ENCODE results near the gene CEACAM1. TPM values are rescaled to one million over a fixed set of nuclear protein-coding genes. Genes with fewer than 3 reads are reported as not detected.
A peak's percentile ranks its signal among the peaks of the same experiment; 100 is the strongest.

Gene CEACAM1
- total RNA-seq, 1 experiment from 2014 or later: 1.5 TPM

DNA sequence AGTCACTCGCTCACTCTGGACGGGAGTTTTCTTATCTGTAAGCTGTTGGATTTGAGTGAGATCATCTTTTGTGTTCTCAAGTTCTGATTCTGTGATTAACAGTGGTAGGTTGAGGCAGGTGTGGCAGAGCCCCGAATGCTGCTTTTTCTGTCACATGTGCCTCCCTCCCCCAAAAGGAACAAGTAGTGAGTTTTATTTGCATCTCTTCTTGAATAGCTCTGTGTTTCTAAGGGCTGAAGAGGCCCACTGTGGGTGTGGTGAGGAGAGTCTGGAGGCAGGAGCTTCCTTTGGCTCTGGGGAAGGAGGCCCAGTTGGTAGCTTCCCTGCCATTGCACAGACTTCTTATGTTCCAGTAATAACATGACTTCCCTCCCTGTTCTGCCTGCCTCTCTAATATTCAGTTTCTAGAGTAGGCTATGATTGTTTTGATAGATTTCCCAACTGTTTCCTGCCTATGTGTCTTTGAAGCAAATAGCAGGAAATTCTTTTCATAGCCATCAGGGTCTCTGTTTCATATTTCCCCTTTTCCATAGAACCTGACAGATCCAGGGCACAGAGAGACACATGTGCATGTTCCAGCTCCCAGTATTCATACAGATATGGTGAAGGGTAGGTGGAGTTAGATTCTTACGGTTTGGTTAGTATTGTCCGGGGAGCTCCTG is 61.6 kb downstream of the CEACAM1 start:
- Histone ChIP-seq H3K56ac (ENCODE audit: insufficient read length, low read depth, low read length) (no peak overlapping the region), H3T11ph (ENCODE audit: low read length) (no peak overlapping the region), H2BK120ac (ENCODE audit: low read depth, low read length, poor library complexity, severe bottlenecking) (no peak overlapping the region), H2BK20ac (ENCODE audit: low read depth, low read length, poor library complexity, severe bottlenecking) (no peak overlapping the region), H3K9ac (ENCODE audit: extremely low read depth, insufficient read length, low read length) (no peak overlapping the region), H3K4me1 (ENCODE audit: insufficient read depth, low read length) (peaks cover 13% of the 10 kb centered on the region), H3K4me2 (ENCODE audit: insufficient read depth, insufficient read length, low read length) (no peak overlapping the region), H4K91ac (ENCODE audit: insufficient read length, low read depth, low read length) (no peak overlapping the region), H4K5ac (ENCODE audit: insufficient read length, low read depth, low read length) (no peak overlapping the region), H2AK5ac (ENCODE audit: insufficient read length, low read length) (no peak overlapping the region), H3K9me3 (ENCODE audit: control insufficient read depth, low read depth, low read length) (no peaks in the 10 kb centered on the region), H3K18ac (ENCODE audit: insufficient read length, low read depth, low read length) (no peak overlapping the region), H3K79me2 (ENCODE audit: insufficient read depth, low read length) (no peaks in the 10 kb centered on the region), H2BK5ac (ENCODE audit: insufficient read length, low read length) (no peak overlapping the region), H2AFZ (ENCODE audit: low read length) (no peak overlapping the region), H3K79me1 (ENCODE audit: insufficient read depth, low read depth, low read length, poor library complexity, severe bottlenecking) (no peaks in the 10 kb centered on the region), H3K4ac (ENCODE audit: low read depth, low read length) (no peak overlapping the region), H3K27me3 (ENCODE audit: insufficient read depth, low read length) (no peaks in the 10 kb centered on the region), H2BK12ac (ENCODE audit: insufficient read length, low read depth, low read length) (no peak overlapping the region), H3K23ac (ENCODE audit: insufficient read length, low read depth, low read length) (no peak overlapping the region), H3K14ac (ENCODE audit: insufficient read depth, low read length) (no peak overlapping the region), H4K8ac (replicated peaks; ENCODE audit: insufficient read length, low read depth, low read length) (no peak overlapping the region), H4K20me1 (ENCODE audit: control insufficient read depth, insufficient read depth, insufficient read length) (no peaks in the 10 kb centered on the region), H3K23me2 (ENCODE audit: insufficient read length, low read depth, low read length, poor library complexity, severe bottlenecking) (no peaks in the 10 kb centered on the region), H3K27ac (ENCODE audit: insufficient read length, low read depth, low read length) (no peak overlapping the region), H2BK15ac (ENCODE audit: low read depth, low read length) (no peak overlapping the region)
- no CpG with 5 or more reads among the region's 5 CpGs for whole genome bisulfite sequencing (ENCODE audit: extremely low coverage, insufficient read length, low lambda C conversion rate)
- Mint-ChIP-seq H3K36me3 (ENCODE audit: insufficient read depth in 1 of 3, low read depth in 3 of 3) (peaks cover 0 to 3% (median 0%) of the 10 kb centered on the region in 3 experiments; a peak in 1 of 7 replicates), H3K4me3 (no peak overlapping the region), H3K27ac (peak overlapping the region; percentile 17 to 74 (median 36); a peak in 3 of 7 replicates), H3K27me3 (ENCODE audit: low read depth) (0 out of 2 replicates have a peak, but pooled peaks cover 2% of the 10 kb centered on the region), H3K9me3 (no peaks in the 10 kb centered on the region), H3K4me1 (peaks cover 36 to 38% of the 10 kb centered on the region in 2 experiments)
- TF ChIP-seq, protein P1, sequence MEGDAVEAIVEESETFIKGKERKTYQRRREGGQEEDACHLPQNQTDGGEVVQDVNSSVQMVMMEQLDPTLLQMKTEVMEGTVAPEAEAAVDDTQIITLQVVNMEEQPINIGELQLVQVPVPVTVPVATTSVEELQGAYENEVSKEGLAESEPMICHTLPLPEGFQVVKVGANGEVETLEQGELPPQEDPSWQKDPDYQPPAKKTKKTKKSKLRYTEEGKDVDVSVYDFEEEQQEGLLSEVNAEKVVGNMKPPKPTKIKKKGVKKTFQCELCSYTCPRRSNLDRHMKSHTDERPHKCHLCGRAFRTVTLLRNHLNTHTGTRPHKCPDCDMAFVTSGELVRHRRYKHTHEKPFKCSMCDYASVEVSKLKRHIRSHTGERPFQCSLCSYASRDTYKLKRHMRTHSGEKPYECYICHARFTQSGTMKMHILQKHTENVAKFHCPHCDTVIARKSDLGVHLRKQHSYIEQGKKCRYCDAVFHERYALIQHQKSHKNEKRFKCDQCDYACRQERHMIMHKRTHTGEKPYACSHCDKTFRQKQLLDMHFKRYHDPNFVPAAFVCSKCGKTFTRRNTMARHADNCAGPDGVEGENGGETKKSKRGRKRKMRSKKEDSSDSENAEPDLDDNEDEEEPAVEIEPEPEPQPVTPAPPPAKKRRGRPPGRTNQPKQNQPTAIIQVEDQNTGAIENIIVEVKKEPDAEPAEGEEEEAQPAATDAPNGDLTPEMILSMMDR (conservative IDR thresholded peaks at IDR 0.05): no peak
- DNase-seq: no peak
